AG20443 (cell line): Measurements from ENCODE around the gene KCNJ13.
A peak's percentile ranks its signal among the peaks of the same experiment; 100 is the strongest.

Experiments
- DNase-seq: peaks from one replicate; pipeline ENCODE4 v3.0.0; 2012; ENCODE audit warnings: low spot score, mixed read lengths

KCNJ13 gene

DNA sequence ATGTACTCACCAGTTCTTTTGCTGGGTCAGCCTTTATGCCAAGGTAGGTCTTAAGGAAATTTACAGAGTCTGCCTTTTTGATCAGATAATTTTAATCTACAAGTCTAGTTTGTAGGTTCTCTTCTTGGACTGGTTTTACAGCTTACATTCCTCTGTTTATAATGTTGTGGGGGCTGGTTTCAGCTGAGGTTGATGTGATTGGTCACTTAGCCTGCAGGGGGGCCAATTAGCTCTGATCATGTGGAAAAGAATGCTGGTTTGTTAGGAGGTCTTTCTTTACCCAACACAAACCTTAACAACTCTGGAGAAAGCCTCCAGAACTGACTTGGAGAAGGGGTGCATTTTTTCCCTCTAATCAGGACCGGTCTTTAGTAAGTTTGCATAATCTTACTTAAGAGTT is at the start of gene KCNJ13:
Gene KCNJ13 (minus strand): TSS at position 131 of the 400 bp plus-strand sequence. CDS start 5,203 bp downstream, outside the sequence.
- peak; percentile 14 for DNase-seq

DNA sequence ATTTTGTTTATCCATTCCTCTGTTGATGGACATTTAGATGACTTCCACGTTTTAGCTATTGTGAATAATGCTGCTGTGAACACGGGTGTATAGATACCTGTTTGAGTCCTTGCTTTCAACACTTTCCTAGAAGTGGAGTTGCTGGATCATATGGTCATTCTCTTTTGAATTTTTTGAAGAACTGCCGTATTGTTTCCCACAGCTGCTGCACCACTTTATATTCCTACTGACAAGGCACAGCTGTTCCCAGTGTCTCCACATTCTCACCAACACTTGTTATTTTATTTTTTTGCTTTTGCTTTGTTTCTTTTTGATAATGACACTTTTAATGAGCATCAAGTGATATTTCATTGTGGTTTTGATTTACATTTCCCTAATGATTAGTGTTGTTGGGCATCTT is 41.4 kb upstream of the KCNJ13 start:
- DNase-seq: no peak

DNA sequence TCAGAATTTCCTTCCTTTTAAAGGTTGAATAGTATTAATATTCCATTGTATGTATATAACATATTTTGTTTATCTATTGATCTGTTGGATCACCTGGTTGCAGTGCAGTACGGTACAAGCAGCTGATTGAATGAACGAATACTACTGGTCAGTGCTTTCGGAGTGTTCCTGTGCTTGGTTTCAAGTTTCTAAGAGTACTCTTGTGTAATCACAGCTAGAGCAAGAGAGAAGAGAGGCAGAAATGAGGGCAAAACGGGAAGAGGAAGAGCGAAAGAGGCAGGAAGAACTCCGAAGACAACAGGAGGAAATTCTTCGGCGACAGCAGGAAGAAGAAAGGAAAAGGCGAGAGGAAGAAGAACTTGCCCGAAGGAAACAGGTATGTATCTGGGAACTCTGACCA is 40.3 kb upstream of the KCNJ13 start:
- no peak for DNase-seq

DNA sequence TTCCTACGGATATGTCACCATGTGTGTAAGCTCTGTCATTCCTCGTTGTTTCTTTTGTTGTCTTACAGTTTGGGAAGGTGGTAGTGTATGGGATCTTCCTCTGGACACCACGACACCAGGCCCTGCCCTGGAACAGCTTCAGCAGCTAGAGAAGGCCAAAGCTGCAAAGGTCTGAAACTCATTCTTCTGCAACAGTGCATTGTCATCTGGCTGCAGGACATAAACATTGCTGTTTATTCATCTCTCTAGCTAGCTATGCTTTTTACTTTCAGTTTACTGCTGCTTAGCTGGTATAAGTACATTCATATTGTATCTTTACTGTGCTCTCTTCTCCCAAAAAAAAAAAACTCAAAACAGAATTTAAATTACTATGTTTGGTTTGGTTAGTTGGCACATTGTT is 39.2 kb upstream of the KCNJ13 start:
- DNase-seq: no peak

DNA sequence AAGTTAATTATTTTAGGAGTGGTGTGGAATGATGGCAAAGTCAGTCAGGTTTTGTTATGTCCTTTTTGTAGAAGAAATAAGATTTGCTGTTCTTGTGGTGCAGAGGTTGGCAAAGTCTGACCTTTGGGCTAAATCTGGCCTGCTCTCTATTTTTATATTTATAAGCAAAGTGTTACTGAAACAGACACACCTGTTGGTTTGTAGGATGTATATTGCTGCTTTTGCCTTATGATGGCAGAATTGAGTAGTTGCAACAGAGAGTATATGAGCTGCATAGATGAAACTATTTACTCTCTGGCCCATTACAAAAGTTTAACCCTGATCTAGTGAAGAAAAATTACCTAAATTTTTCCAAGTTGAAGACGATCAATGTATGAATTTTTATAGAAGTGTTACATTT is 34.1 kb upstream of the KCNJ13 start:
- no peak for DNase-seq

DNA sequence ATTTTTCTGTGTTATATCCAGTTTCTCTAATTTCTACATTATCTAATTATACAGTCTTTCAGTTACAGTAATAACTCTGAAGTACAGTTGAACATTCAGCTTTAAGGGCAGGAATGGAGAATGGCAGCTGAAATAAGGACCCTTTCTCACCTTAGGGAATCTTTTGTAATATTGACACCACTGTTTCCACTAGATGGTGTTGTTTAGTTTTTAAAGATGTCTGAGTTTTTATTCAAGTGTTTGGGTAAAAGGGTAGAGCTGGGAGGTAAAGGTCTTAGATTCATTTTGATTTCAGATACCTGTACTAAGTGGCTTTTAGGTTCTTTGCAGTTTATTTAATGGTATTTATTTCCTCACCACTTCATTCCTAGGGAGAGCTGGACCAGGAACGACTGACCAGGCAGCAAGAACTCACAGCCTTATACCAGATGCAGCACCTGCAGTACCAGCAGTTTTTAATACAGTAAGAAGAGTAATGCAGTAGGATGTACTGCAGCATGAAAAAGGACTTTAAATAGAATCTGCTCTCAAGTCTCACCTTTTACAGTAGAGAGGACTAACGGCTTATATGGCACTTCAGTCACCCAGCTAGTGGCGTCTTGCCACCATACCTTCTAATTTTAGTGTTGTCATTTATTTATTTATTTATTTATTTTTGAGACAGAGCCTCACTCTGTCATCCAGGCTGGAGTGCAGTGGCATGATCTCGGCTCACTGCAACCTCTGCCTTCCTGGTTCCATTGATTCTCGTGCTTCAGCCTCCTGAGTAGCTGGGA is 33.2 kb upstream of the KCNJ13 start:
- no peak for DNase-seq

DNA sequence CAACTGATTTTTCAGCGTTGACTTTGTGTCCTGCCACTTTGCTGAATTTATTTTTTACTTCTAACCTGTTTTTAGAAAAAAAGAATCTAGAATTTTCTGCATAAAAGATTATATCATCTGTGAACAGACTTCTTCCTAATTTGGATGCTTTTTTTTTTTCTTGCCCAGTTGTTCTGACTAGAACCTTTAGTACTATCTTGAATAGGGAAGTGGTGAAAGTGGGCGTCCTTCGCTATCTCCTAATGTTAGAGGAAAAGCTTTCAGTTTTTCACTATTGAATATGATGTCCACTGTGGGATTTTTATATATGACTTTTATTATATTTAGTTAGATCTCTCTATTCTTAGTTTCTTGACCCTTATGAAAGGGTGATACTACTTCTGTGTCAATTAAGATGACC is 25.7 kb upstream of the KCNJ13 start:
- no peak for DNase-seq

DNA sequence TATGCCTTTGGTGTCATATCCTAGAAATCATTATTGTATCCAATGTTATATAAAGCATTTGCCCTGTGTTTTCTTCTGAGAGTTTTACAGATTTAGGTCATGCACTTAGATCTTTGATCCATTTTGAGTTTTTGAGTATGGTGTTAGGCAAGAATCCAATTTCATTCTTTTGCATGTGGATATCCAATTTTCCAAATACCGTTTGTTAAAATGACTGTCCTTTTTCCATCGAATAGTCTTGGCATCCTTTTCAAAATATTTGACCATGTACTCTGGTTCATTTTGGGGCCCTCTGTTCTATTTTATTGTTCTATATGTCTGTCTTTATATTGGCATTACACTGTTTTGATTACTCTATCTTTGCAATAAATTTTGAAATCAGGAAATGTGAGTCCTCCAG is 23.8 kb upstream of the KCNJ13 start:
- DNase-seq: no peak

DNA sequence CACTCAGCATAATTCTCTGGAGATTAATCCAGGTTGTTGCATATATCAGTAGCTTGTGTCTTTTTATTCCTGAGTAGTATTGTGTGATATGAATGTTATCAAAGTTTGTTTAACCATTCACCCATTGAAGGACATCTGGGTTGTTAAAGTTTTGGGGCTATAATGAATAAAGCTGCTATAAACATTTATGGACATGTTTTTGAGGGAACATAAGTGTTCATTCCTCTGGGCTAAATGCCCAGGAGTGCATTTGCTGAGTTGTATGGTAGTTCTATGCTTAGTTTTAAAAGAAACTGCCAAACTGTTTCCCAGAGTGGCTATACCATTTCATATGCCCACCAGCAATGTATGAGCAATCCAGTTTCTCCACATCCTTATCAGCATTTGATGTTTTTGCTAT is 21.8 kb upstream of the KCNJ13 start:
- no peak for DNase-seq

DNA sequence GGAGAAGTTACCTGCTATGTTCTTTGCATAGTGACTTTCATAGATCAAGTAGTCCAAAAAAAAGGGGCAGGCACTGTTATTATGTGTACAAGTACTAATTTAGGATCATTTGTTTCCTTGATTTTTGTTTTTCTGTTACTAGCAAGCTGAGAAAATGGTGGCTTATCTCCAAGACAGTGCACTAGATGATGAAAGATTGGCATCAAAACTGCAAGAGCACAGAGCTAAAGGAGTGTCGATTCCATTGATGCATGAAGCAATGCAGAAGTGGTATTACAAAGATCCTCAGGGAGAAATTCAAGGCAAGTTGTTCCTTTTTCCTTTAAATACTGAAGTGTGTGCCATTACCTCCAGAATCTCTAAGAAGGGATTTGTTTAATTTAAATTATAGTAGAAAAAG is 19.6 kb upstream of the KCNJ13 start:
- peak; percentile 11 for DNase-seq

DNA sequence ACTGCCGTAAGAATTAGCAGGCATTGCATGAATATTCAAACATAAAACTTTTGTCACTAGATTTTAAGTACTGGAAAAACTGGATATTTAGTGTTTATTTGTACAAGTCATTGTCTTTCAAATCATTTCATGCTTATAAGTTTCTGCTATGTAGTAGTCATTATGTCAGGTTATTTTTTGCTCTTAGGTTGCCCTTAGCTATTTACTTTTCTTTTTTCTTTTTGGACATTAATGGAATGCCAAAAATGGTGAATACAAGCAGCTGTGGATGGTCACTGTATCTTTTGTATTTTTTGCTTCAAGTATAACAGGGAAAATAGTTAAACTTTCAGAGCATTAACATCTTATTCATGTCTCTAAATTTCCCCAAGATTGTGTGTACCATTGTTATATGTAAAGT is 18.6 kb upstream of the KCNJ13 start:
- DNase-seq: no peak

DNA sequence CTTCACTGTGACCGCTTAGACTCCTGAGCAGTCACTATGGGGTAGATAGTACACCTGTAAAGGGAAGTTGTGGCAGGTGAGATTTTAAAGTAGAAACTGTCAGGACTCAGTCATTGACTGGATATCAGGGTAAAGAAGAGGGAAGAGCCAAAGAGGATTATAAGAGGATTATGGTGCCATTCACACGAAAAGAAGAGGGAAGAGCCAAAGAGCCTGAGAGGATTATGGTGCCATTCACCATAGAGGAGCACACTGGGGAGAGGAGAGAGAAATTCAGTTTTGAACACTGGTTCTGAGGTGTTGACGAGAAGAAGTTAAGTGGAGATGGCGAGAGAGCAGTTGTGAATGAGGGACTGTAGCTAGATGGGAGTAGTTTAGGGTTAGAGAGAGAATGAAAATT is 16.9 kb upstream of the KCNJ13 start:
- no peak for DNase-seq

DNA sequence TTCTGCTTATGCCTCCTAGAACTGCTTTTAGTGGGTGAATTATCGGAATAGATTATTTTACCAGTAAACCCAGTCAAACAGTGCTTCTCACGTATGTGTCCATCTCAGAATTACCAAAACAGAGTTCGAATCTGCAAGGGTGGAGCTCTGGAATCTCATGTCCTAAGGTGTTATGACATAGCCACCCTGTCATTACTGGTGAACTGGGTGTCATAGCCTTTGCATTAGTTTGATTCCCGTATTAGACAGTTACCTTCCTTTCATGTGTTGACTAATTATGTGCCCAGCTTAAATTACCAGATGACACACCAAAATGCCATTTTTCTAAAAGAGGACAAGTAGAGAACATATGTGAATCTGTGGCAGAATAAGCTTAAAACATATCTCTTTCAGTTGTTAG is 15.2 kb upstream of the KCNJ13 start:
- DNase-seq: no peak

DNA sequence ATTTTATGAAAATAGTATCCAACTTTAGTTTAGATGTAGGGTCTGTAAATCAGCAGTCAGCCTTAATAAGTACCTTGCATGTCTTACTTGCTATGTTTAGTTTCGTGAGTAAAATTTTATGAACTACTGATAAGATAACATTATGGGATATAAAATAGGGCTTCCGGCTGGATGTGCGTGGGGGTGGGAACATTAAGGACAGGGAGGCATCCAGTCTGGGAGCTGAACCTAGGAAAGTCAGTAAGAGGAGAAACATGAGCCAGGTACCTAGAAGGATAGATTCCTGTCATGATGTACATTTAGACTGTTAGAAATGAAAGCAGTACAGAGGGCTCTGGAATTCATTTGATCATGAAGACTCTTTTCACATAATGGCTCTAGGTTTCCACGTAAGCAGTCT is 12.7 kb upstream of the KCNJ13 start:
- DNase-seq: no peak

DNA sequence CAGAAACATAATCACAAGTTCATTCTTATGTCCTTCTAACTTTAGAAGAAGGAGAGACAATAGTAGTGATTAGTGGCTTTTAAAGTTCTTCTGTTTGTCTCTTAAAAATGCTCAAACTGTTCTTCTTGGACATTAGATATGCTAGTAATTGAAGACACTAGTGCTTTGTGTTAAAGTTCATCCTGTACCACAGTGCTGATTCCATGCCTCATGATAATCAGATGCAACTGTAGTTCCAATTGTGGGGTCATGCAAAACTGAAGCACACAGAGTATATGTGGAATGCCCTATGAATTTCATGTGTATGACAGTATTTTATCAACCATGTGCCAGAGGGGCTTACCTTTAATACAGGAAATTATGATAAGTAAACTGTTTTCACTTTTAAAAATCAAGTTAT is 11.4 kb upstream of the KCNJ13 start:
- DNase-seq: no peak

DNA sequence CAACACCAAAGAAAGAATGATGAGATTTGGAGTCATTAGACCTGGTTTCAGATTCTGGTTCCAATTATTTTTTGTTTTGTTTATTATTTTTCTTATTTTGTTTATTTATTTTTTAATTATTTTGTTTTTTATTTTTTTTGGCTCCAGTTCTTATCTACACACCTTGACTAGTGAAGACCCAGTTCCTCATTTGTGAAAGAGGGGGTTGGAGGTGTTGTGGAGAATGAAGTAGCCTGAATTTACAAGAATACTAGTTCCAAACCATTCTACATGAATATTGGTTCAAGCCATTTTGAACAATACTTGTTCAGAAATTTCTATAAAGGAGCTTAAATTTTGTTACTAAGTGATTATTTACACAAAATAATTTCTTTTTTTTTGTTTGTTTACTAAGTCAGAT is 6.9 kb upstream of the KCNJ13 start:
- DNase-seq: no peak

DNA sequence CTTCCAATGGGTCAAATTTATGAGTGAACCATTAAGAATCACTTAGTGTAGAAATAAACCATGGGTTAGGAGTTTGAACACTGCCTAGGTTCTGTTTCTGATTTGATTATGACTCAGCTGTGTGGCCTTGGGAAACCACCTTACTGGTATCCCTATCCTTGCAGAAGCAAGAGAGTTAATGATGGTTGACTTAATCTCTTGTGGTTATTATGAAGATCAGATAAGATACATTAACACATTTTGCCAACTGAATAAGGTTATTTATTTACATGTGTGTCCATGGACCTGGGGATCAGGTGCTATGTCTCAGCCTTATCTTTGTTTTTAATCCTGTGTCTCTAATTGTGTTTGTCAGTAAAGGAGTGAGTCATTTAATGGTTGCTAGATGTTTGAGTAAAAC is 5.4 kb upstream of the KCNJ13 start:
- peak; percentile 41 for DNase-seq

DNA sequence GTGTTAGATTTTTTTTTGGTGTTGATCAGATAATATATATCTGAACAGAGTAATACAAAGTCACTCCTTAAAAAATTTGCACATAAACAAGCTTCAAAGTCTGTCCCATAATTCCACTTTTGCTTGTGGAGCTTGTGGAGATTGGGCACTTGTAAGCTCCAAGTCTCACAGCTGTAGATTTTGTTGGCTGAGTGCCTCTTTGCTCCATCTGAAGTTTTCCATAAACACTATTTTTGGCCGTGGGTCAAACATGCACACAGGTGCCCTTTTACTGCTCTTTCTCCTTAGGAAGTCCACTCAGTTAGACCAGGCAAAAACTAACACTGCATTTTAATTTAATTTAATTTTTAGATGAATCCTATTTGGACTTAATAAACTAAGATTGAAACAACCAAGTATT is 3.6 kb upstream of the KCNJ13 start:
- DNase-seq: no peak

DNA sequence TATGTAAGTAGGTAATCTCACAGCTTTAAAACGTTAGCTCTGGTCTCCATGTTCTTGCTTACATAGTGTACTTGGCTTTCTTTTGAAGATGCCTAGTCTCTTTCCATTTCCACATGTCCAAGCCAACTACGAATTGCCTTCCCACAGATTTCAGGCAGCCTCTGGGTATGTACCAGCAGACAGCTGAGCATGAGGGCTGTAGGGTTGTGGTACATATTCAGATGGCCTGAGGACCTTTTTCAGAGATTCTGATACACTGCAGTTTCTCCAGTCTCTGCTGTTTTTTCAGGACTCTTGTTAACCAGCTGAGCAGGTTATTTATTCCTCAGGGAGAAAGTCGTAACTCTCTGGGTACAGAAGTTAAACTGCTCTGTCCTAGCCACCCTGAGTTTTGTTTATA is 3.1 kb upstream of the KCNJ13 start:
- DNase-seq: no peak

DNA sequence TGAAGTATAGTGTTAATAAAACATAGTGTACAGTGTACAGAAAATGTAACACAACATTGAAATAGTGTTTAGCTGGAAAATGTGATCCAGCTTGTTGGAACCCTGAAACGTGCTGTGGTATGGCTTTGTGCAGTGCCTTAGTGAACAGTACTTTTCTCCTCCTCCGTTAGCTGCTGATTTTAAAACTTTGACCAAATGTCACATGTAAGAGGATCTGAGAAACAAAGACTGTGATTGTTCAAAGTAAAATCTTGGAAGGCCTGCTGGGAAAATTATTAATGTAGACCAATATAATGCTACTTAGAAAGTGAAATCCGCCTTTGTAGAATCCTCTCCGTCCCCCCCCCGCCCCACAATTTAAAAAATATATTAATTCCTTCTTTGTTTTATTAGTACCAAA is 911 bp upstream of the KCNJ13 start:
- no peak for DNase-seq

DNA sequence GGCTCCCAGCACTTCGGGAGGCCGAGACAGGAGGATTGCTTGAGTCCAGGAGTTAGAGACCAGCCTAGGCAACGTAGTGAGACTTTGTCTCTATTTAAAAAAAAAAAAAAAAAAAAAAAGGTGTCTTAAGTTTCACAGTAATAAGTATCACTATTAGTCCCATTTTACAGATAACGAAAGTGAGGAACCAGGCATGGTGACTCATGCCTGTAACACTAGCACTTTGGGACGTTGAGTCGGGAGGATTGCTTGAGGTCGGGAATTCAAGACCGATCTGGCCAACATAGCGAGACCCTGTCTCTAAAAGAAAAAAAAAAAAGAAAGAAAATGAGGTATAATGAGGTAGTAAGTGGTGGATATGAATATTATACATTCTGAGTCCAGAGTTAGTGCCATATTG is 2.5 kb downstream of the KCNJ13 start:
- no peak for DNase-seq

DNA sequence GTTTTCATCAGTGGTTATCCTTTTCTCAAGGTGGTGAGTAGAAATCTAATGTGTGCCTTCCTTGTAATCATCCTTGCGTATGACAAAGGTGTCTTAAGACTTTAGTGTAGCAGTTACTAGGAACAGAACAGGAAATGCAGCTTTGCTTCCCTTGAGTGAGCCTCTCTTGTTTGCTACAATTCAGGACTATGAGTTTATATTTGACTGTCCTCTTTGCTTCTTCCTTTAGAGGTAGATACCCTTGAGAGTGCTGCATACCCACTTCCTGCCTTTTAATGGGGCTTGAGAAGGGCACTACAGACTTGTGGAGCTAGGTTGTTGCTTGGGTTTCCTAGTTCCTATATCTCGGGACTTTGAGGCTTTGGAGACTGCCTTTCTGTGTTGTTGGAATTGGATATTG is 3.8 kb downstream of the KCNJ13 start:
- no peak for DNase-seq

DNA sequence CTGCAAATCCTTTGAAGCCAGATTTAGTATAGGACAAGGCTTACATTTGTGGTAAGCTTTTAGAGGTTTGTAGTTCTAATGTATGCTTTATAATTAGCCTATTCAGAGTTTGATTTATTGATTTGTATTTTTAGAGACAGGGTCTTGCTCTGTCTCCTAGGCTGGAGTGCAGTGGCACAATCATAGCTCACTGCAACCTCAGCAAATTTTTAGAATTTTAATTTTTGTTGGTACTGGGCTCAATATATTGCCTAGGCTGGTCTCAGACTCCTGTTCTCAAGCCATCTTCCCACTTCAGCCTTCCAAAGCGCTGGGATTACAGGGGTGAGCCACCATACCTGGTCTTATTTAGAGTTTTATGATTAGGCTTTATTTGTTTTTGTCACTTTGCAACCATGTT is 4.5 kb downstream of the KCNJ13 start:
- no peak for DNase-seq

DNA sequence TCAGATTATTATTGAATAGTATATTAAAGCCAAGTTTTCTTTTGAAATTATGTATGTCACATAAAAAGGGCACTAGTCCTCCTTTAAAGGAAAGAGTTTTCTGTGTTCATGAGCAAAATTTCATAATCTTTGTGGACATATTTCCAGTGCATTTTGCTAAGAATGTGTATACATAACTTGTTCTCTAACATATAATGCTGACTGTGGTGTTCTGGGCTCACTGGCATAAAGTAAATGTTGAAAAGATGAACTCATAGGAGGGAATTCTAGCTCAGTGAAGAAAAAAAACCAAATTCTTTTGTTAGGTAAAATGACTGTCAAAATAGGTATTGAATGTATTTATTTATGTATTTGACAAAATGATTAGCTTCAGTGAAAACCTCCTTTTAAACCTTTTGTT is 6.2 kb downstream of the KCNJ13 start:
- no peak for DNase-seq

DNA sequence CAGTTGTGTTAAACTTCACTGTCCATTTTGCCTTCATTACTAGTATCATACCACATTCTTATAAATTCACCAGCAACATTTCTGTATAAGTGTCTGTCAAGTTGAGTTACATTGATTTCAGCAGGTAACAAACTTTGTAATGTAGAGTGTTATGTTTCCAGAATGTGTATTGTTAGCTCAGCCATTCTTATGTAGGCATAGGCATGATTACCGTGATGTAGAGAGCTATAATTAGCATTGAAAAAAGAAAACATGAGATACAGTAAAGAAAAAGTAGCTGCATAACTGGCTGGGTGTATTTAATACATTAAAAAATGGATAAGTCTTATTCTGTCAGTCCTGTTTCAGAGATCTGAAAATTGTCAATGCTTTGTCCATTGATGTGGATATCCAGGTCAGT is 8.5 kb downstream of the KCNJ13 start:
- no peak for DNase-seq
